LNCAP (cell line): Measurements from ENCODE around the gene LPA.

Source experiments
- CTCF ChIP-seq: fragments of 450-650 bp; IDR thresholded peaks from 2 replicates; pipeline ENCODE4 v1.5.1; 2017; ENCODE audit warnings: mild to moderate bottlenecking

LPA gene

GRCh38 chr6:160581406-160581805 lies 82.7 kb downstream of the LPA start:
- TF ChIP-seq CTCF, result no peak

GRCh38 chr6:160573943-160574342 lies 90.1 kb downstream of the LPA start:
- no peak for TF ChIP-seq CTCF

- TF ChIP-seq CTCF, result no peak
Measured at GRCh38 chr6:160544802-160545201, 119.3 kb downstream of the LPA start.

- TF ChIP-seq CTCF, result no peak
Measured at GRCh38 chr6:160535270-160535669, 128.8 kb downstream of the LPA start.

- TF ChIP-seq CTCF, result peak; percentile 99
Measured at GRCh38 chr6:160534050-160534696, 129.9 kb downstream of the LPA start.

- TF ChIP-seq CTCF, result no peak
Measured at GRCh38 chr6:160532315-160532714, 131.8 kb downstream of the LPA start.

GRCh38 chr6:160531826-160532225 lies 132.2 kb downstream of the LPA start:
- no peak for TF ChIP-seq CTCF

GRCh38 chr6:160523223-160523622 lies 140.9 kb downstream of the LPA start:
- TF ChIP-seq CTCF, result no peak
